ENCODE results near the gene ANKRD40. TPM values are rescaled to one million over a fixed set of nuclear protein-coding genes. Genes with fewer than 3 reads are reported as not detected.

Gene ANKRD40
- total and polyA plus RNA-seq, 2 donors (not counting 3 experiments of a cell fraction or from before 2014, with no cell fraction given) = 24.5 to 56.0 TPM

- DNase-seq (ENCODE audit: low read depth, low spot score) (no peak), FAIRE-seq (no peak)
- dilution Hi-C loops (cut with MboI; ENCODE audit: extremely low pct_ligation_motif_present, low sequenced_read_pairs) (no loop called here), intact Hi-C loops (cut with micrococcal nuclease) (no loop called here)
- H4K20me1 ChIP-seq (replicated peaks; ENCODE audit: control insufficient read depth, extremely low read depth, insufficient read depth, low read length) = no peaks in the 10 kb centered on the region
- H3K79me2 ChIP-seq (ENCODE audit: control insufficient read depth, insufficient read depth, low read length) = no peaks in the 10 kb centered on the region
- H3K4me2 ChIP-seq (ENCODE audit: insufficient read depth, low read length) = no peak overlapping the region
- no TSS peak for BruUV-seq (replicated peaks)
- no peak overlapping the region for H3K4me3 ChIP-seq (replicated peaks in 1 of 3; ENCODE audit: insufficient read depth in 1 of 3, low read depth in 1 of 3, low read length in 3 of 3)
- CTCF ChIA-PET = interaction anchor here (0.6 kb wide), 1 partner anchor 17 kb away, joined by 4 read pairs; no protein-coding TSS in a partner anchor
- H3K4me1 ChIP-seq (ENCODE audit: control insufficient read depth, extremely low read depth, insufficient read depth, low read length) = peaks cover 31% of the 10 kb centered on the region
- H3K9me1 ChIP-seq (replicated peaks; ENCODE audit: control insufficient read depth, extremely low read depth, insufficient read depth, low read length) = no peaks in the 10 kb centered on the region
- no peak overlapping the region for H3K27ac ChIP-seq (ENCODE audit: insufficient read depth, low read depth, low read length)
- POLR2A ChIA-PET = no interaction called here
- TF ChIP-seq CTCF (IDR thresholded peaks at IDR 0.05; ENCODE audit: extremely low read depth in 1 of 2, insufficient read depth in 1 of 2, low read depth in 1 of 2, low read length in 2 of 2) (no peak), JUN (IDR thresholded peaks at IDR 0.05; ENCODE audit: borderline replicate concordance, insufficient read depth, insufficient read length, low read depth) (no peak), GATA2 (IDR thresholded peaks at IDR 0.05; ENCODE audit: insufficient read depth, insufficient read length, low read depth, low read length) (no peak), FOS (IDR thresholded peaks at IDR 0.05; ENCODE audit: borderline replicate concordance, insufficient read depth, low read length) (no peak), MYC (IDR thresholded peaks at IDR 0.05; ENCODE audit: low read depth, low read length) (no peak), POLR2AphosphoS5 (IDR thresholded peaks at IDR 0.05; ENCODE audit: insufficient read depth, low read depth, low read length) (no peak), EZH2 (IDR thresholded peaks at IDR 0.05; ENCODE audit: borderline replicate concordance, low read depth, low read length, severe bottlenecking) (no peak), MAX (IDR thresholded peaks at IDR 0.05; ENCODE audit: insufficient read depth, insufficient read length) (no peak)
- no peaks in the 10 kb centered on the region for H3K9me3 ChIP-seq (replicated peaks; ENCODE audit: control insufficient read depth, insufficient read depth, low read length)
- no peak overlapping the region for H3K9ac ChIP-seq (replicated peaks; ENCODE audit: extremely low read depth, insufficient read depth, low read length)
- no peak overlapping the region for H2AFZ ChIP-seq (ENCODE audit: low read depth, low read length)
- H3K36me3 ChIP-seq (ENCODE audit: control insufficient read depth in 2 of 2, extremely low read depth in 1 of 2, insufficient read depth in 2 of 2, low read length in 2 of 2) = no peaks in the 10 kb centered on the region
- no peaks in the 10 kb centered on the region for H3K27me3 ChIP-seq (ENCODE audit: control insufficient read depth in 2 of 2, insufficient read depth in 2 of 2, low read length in 2 of 2)
Measured at GRCh38 chr17:50658616-50659015, 49.1 kb downstream of the ANKRD40 start.
